GM12891 (cell line): ENCODE measurements around the gene FHIT.
"Not testable (repeated sequence)": the region's sequence is repeated elsewhere in the genome, so short reads cannot be mapped to it uniquely, and the experiment has no call there.

Experiments used
- PAX5 ChIP-seq: IDR thresholded peaks from 2 replicates; pipeline ENCODE4 v1.6.1; 2011; ENCODE audit warnings: low read length, moderate library complexity, mild to moderate bottlenecking; ENCODE audit not compliant: insufficient read depth, severe bottlenecking
- POLR2A ChIP-seq: IDR thresholded peaks from 2 replicates; pipeline ENCODE4 v1.6.1; 2011; ENCODE audit warnings: low read depth, low read length, control low read depth
- POLR2AphosphoS5 ChIP-seq: IDR thresholded peaks from 2 replicates; pipeline ENCODE4 v1.6.1; 2011; ENCODE audit warnings: low read depth, low read length, control low read depth
- SPI1 ChIP-seq: IDR thresholded peaks from 2 replicates; pipeline ENCODE4 v1.6.1; 2011; ENCODE audit warnings: low read depth, low read length, control low read depth

DNA sequence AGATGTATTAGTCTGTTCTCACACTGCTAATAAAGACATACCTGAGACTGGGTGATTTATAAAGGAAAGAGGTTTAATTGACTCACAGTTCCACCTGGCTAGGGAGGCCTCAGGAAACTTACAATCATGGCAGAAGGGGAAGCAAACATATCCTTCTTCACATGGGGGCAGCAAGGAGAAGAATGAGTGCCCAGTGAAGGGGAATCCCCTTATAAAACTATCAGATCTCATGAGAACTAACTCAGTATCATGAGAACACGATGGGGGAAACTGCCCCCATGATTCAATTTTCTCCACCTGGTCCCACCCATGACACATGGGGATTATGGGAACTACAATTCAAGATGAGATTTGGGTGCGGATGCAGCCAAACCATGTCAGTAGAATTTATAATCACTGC lies 1316.7 kb downstream of the FHIT start:
- TF ChIP-seq SPI1, POLR2AphosphoS5, POLR2A, PAX5: not testable (repeated sequence)
